SKM-1 (cell line): ENCODE results near the gene PDZK1IP1.
"Not testable (repeated sequence)": the region's sequence is repeated elsewhere in the genome, so short reads cannot be mapped to it uniquely, and the experiment has no call there.

Experiments
- DNase-seq: peaks from one replicate; lab custom pipeline; 2025; ENCODE audit not compliant: unreplicated experiment; lab: John Stamatoyannopoulos, UW

Gene PDZK1IP1

DNA sequence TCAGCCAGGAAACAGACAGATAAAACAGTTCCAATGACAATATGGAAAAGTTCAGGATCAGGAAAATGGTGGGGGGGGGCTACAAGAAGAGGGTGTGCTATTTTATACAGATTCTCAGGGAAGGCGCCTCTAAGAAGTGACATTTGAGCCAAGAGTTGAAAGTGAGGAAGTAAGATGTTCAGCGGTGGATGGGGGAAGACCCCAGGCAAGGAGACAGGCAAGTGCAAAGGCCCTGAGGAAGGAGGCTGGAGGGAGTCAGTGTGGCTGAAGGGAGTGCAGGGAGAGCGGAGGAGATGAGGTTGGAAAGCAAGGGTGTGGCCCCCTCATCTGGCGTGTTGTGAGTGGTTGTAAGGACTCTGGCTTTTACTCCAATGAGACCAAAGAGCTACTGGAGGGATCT is 8.4 kb upstream of the PDZK1IP1 start:
- DNase-seq: no peak

DNA sequence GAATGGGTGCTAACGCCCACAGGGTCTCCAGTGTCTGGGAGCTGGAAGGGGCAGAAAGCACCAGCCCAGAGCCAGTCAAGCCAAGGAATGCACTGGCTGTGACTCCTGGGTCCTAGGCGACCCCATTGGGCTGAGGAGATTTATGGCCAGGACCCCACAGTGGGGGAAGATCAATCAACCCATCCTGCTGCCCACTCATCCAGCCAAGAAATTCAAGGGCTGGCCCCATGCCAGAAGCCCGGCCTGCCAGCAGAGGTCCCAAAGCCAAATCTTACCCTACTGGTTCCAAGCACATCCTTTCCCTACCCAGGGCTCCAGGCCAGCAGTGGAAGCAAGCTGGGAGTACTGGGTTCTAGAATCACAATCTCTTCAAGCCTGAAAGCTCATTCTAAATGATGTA is 6.8 kb upstream of the PDZK1IP1 start:
- DNase-seq: no peak

DNA sequence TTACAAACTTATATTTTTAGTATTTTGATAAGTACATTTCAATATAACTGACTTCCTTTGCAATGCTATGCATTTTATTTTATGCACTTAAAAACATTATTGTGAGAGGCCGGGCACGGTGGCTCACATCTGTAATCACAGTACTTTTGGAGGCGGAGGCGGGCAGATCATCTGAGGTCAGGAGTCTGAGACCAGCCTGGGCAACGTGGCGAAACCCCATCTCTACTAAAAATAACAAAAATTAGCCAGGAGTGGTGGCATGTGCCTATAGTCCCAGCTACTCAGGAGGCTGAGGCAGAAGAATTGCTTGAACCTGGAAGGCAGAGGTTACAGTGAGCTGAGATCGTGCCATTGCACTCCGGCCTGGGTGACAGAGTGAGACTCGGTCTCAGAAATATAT is 6.1 kb upstream of the PDZK1IP1 start:
- not testable (repeated sequence) for DNase-seq

DNA sequence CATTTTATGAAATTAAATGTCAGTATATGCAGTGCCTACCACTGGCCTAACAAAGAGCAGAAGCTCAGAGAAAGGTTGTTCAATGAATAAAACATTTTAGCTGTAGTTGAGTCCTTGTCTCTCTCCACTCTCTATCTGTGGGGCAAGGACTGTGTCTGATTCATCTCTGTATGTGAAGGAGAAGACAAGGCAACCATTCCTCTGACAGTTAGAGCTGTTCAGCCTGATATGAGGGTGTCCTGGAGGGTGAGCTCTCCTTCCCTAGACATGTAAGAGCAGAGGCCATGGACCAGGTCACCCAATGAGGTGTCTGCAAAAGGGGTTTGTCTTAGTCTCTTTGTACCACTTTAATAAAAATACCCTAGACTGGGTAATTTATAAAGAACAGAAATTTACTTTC is 4.5 kb upstream of the PDZK1IP1 start:
- DNase-seq: no peak

DNA sequence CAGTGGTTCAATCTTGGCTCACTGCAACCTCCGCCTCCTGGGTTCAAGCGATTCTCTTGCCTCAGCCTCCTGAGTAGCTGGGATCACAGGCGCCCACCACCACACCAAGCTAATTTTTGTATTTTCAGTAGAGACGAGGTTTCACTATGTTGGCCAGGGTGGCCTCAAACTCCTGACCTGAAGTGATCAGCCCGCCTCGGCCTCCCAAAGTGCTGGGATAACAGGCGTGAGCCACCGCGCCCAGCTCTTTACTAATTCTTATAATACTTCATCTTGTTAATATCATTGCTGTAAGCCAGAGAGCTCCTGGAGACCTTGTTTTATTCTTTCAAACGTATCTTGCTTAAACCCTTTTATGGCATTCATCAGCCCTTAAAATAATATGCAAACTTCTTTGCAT is 3.7 kb upstream of the PDZK1IP1 start:
- DNase-seq: not testable (repeated sequence)

DNA sequence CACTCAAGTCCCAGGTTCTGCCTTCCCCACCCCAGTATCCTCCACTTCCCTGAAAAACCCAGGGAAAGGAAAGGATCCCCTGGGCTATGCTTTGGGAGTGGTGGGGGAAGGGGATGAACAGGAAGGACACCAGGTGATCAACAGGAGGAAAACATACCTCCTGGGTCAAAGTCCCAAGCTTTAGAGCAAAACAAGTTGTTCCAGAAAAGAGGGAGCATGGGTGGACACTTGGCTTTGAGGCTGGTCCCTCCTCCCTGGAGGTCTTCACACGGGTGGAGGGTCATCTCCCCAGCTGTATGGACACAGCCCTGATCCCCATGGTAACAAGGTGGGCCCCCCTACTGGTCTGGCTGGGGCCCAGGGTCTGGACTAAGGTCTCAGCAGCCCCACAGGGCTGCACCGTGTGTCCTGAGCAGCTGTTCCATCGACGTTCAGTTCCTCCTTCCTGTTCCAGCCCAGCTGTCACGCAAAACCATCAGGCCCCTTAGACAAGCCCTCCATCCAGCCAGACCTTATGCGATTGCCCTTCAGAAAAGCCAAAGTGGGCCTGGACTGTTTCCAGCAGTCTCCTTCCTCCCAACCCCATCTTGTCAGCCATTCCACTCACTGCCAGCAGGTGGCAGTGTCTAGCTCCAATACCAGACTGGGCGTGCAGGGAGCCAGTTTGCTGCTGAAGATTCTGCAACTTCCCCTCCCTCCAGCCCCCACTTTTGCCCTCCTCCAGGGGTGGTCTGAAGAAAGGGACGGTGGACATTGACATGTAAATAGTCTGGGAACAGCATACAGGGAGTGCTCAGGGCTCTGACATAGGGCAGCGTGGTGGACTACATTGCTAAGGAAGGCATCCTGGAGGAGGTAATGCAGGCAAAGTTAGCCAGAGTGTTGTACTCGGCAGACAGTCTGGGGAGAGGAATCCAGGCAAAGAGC is 2.9 kb upstream of the PDZK1IP1 start:
- DNase-seq: peak; percentile 39

DNA sequence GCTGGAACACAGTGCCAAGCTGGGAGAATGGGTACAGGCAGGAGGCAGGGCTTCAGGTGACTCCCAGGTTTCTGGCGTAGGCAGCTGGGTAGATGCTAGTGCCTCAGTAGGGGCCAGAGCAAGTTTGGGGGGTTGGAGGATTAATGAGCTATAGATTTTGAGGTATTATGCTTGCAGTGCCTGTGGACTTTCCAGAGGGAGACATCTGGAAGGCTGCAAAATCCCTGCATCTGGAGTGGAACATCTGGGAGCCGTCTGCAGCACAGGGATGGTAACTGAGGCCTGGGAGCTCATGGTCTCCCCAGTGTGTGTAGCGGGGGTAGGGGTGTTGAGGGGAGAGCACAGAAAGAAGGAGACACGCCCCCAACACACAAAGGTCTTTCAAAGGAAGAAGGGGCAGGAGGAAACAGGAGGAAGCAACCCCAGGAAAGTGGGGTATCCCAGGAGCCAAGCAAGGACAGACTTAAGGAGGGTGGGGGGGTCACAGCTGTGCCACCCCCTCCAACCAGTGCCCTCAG is 2.2 kb upstream of the PDZK1IP1 start:
- no peak for DNase-seq

DNA sequence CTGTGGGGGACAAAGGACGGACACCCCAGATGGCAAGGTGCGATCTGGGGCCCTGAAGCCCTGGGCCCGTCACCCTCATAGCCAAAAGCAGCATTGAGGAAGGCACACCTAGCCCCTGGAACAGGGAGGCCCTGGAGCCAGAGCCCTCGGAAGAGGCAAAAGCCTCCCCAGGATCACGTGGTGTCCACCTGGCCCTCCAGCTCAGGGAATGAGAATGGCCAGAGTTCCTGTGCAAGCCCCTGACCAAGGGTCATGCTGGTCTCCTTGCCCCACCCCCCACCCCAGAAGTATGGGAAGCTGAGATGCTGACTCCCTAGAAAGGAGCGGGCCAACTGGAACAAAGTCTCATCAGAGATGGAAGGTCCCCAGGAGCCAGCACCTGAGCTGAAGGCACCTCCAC is 1.0 kb upstream of the PDZK1IP1 start:
- no peak for DNase-seq

DNA sequence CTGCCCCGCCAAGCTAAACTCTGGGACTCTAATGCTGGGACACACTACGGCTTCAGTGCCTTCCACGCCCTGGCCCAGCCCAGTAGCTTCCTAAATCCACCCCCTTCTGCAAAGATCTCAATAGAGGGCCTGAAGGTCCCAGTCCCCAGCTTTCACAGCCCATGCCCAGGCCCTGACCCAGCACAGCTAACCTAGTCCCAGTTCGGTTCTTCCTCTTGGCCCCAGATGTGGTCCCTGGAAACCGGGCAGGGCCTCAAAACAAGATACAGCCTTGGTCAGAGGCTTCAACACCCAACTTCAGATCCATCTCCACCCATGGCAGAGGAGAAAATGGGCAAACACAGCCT is 646 bp upstream of the PDZK1IP1 start:
- DNase-seq: no peak

DNA sequence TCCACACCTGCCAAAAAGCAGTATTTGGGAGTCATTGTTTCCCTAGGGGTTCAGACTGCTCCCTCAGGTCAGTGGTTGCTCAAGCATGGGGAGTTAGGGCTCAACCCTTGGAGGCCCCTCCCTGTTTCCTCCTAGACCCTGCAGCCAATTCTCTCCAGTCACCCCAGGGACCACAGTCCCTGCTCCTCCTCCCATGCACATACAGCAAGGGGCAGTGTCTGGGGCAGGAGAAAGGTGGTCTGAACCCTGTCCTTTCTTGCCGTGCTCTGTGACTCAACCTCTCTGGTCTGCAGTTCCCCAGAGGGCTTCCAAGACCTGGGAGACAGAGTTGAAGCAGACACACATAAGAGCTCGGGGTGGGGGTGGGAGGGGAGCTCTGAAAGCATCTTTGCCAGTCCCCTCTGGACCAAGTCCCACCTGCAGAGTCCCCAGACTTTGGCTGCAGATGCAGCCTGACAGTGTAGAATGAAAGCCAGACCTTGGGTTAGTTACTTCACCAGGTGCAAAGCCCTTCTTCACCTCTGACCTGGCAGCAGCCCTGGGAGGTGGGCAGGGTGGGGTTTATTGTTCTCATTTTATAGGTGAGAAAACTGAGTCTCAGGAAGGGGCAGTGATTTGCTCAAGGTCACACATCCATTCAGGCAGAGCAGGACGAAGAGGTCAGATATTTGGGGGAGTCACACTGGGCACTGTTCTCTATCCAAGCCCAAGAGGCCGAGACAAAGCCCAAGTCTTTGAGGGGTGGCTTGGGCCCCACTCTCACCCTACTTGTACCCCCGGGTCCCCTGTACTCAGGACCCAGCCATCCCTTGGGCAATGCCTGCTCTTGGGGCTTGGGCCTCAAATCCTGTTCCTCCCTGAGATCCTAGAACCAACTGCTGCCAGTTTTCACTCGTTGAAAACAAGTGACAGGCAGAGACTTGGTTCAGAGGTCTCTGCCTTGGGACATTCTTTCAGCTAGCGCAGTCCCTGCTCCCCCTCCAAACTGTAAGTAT is 748 bp downstream of the PDZK1IP1 start:
- no peak for DNase-seq

DNA sequence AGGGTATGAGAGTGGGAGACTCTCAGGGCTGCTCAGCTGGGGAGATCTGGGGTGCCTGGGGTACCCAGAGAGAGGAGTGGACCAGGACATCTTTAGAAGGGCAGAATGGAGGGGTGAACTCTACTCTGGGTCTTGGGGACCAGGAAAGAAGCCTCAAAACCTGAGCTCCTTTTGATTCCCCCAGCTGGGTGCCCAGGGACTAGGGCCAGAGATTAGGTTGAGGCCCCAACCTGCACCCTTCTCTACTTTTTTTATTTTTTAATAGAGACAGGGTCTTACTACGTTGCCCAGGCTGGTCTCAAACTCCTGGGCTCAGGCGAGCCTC is 1.9 kb downstream of the PDZK1IP1 start:
- no peak for DNase-seq

DNA sequence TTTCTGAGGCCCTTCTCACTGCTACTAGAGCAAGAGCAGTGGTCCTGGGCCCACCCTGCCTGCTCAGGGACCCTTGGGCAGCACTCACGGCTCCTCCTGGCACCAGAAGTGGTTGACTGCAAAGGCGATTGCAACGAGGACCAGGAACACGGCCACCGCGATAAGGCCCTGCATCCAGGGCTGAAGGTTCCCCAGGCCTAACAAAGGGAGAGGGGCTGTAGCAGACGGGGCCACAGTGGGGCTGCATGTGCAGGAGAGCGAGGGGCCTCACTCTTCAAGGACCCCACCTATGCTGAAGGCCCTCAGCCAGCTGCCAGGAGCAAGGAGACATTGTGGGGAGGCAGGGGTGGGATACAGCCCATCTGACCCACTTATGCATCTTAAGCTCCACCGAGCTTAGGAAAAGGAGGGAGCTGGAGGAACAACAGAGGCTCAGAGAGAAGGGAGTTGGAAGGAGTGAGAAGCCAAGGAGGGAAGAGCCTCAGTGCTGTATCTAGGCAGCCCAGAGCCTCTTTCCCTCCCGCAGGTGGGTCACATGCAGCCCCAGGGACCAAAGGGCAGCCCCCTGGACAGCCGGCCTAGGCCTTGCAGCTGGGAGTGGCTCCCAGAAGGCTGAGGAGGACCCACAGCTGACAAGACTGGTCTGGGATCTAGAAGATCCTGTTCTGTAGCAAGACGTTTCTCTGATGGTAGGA is 2.5 kb downstream of the PDZK1IP1 start:
- DNase-seq: no peak

DNA sequence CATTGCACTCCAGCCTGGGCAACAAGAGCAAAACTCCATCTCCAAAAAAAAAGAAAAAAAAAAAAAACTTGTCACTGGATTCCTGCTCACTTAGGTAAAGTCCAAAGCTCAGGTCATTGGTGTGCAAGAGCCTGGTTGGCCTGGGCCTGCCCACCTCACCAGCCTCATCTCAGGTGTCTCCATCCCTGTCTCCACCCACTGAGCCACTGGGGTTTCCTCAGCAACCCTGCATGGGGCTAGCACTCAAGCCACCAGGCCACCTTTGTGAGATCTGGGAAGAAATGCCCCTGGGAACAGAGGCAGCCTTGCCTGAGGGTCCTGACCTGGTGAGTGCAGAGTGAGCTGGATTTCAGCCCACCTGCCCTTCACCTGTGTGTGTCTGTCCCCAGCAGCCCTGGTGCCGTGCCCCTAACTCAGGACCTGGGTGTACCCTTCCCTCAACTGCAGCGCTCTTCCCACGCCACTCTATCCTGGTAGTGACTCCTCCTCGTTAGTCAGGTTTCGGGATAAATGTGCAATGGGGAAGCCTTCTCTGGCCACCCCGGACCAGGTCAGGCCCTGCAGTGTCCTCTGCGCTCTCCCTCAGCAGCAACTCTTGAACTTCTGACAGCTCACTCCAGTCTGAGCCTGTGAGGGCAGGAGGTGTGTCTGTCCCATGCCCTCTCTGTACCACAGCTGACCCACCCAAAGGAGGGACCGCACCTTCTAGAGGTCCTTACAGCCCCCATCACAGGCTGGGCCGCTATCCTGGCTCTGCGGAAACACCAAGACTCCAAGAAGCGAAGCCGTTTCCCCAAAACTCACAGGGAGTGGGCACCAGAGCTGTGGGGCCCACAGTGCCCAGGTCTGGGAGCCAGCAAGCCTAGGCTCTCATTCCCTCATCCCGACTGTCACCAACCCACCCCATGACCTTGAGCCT is 3.3 kb downstream of the PDZK1IP1 start:
- no peak for DNase-seq

DNA sequence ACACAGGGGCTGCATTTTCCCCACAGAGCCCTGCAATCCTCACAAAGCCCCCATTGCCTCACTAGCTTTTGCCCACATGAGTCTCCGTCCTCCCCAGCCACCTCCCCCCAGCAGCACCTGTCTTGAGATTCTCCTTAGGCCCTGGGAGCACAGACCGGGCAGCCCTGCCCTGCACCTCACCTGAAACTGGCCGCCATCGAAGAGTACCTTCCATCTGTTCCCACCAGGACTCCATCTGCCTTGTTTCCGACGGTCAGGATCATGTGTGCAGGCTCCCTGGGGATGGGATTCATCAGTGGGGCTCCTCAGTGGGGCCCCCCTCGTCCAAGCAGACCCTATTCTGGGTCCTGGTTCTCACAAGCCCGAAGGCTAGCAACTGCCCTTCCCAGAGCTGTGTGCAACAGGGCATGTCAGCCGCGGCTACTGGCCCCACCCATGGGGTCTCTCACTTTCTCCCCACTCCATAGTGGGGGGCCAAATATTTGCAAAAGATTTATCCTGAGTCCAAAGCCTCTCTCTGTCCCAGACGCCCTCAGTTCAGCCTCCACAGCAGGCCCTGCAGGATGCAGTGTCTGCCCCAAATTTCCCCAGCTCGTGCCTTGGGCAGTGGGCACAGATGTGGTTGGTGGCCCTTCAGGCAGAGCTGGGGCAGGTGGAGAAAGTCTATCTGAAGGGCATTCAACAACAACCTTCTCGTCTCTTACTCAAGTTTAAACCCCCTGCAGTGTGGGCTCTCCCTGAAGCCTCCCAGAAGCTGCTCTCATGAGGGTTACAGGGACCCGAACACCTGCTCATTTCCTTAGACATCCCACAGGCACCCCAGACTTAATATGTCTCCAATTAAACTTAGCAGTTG is 4.8 kb downstream of the PDZK1IP1 start:
- DNase-seq: no peak

DNA sequence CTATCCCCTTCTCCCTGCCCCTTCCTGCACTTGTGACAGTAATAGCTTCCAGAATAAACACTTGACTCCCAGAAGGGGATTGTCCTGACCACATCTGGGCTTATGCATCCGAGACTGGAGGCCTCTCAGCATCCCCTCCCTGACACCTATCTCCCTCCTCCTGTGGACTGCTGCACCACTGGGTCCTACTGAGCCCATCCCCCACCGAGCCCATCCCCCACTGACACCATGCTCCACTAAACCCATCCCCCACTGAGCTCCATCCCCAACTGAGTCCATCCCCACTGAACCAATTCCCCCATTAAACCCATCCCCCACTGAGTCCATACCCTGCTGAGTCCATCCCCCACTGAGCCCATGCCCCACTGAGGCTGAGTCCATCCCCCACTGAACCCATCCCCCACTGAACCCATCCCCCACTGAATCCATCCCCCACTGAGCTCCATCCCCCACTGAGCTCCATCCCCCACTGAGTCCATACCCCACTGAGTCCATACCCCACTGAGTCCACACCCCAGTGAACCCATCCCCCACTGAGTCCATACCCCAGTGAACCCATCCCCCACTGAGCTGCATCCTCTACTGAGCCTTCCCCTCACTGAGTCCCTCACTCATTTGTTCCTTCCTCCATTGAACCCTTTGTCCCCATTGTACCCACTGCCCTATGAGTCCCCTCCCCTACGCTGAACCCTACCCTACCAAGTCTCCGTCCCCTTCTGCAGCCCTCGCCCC is 5.6 kb downstream of the PDZK1IP1 start:
- no peak for DNase-seq

DNA sequence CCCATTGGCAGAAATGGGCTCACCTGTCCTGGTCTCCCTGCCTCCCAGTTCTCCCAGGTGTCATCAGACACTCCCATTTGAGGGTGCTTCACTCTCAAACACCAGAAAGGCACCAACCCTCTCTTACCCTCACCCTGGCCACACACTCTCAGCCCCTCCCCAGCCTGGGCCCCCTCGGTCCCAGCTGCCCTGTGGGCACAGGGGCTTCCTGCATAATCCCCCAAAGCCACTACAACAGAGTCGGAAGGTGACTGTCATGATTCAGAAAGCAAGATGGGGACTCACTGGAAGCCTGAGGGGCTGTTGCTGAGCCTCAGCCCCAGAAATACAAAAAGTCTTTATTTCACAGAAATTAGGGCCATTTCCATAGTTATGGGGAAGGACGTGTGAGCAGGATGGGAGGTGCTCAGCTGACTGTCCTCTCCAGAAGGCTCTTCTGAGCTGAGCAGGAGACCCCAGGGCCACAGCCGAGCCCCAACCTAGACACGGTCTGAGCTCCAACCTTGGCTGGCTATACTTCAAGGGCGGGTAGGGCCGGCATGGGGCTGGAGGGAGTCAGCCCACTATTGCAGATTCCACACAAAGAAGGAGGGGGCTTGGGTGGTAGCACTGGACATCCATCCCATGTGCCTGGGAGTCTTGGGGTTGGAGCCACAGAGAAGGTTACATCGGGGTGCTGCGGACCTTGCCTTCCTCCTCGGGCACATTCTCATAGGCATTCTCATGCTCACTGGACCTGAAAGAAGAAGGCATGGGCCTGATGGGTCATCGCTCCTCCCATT is 6.3 kb downstream of the PDZK1IP1 start:
- DNase-seq: no peak

DNA sequence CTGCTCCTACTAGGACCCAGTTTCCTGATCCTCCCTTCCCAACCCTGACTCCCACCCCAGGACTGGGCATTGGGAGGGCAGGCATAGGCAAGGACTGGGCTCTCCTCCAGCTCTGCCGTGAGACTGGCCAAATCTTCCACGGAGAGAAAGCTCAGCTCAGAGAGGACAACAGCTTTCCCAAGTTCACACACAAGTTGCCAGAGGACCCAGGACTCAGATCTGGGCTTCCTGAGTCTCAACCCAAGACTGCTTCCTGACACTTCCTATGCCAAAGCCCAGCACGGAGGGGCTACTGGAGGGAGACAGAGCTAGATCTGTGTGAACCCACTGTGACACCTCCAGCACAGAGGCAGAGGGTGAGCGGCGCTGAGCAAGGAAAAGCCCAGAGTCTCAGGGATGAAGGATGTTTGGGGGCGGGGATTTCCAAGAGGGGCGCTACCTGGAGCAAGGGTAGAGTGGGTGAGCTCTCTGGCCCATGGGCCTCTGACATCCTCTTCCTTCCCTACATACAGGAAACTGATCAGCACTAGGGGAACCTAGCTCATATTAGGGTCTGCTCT is 7.1 kb downstream of the PDZK1IP1 start:
- DNase-seq: no peak
